Measurements from ENCODE around the gene NELFE. TPM values are rescaled to one million over a fixed set of nuclear protein-coding genes. Genes with fewer than 3 reads are reported as not detected.
"Not testable (repeated sequence)": the region's sequence is repeated elsewhere in the genome, so short reads cannot be mapped to it uniquely, and the experiment has no call there.

The NELFE gene
- total RNA-seq, 1 experiment from 2014 or later, result 73.8 TPM

GRCh38 chr6:31915351-31915750, 43.4 kb downstream of the NELFE start (continued):
- TF ChIP-seq MLX (CRISPR knock-in tag; IDR thresholded peaks at IDR 0.05) (no peak), CDX4 (CRISPR knock-in tag; IDR thresholded peaks at IDR 0.05; ENCODE audit: borderline replicate concordance) (no peak), USF1 (CRISPR knock-in tag; IDR thresholded peaks at IDR 0.05) (no peak)

- ATAC-seq (no peak), DNase-seq (ENCODE audit: low spot score) (no peak)
- Mint-ChIP-seq H3K36me3 (no peaks in the 10 kb centered on the region), H3K4me1 (no peaks in the 10 kb centered on the region), H3K27ac (no peak overlapping the region), H3K4me3 (no peak overlapping the region), H3K27me3 (ENCODE audit: low read depth) (no peaks in the 10 kb centered on the region; the same call in none of the 2 replicates), H3K9me3 (peaks cover 5% of the 10 kb centered on the region; the same call in 1 of the 2 replicates)
- TF ChIP-seq CDX4 (CRISPR knock-in tag; IDR thresholded peaks at IDR 0.05; ENCODE audit: borderline replicate concordance), result no peak
- TF ChIP-seq TCF7 (CRISPR knock-in tag; IDR thresholded peaks at IDR 0.05; ENCODE audit: low read depth), result no peak
- TF ChIP-seq E2F5 (CRISPR knock-in tag; IDR thresholded peaks at IDR 0.05), result no peak
- no peak for TF ChIP-seq GTF2I (CRISPR knock-in tag; conservative IDR thresholded peaks at IDR 0.05)
- TF ChIP-seq ZNF317 (CRISPR knock-in tag; IDR thresholded peaks at IDR 0.05; ENCODE audit: borderline replicate concordance, low read depth), result no peak
- TF ChIP-seq NFATC4 (CRISPR knock-in tag; IDR thresholded peaks at IDR 0.05), result no peak
- no peak for TF ChIP-seq ZNF671 (CRISPR knock-in tag; IDR thresholded peaks at IDR 0.05)
- TF ChIP-seq IRF2 (CRISPR knock-in tag; IDR thresholded peaks at IDR 0.05; ENCODE audit: borderline replicate concordance, low read depth), result no peak
- TF ChIP-seq FOXK1 (CRISPR knock-in tag; IDR thresholded peaks at IDR 0.05), result no peak
- TF ChIP-seq IRF1 (CRISPR knock-in tag; IDR thresholded peaks at IDR 0.05), result no peak
- no peak for TF ChIP-seq ATF1 (CRISPR knock-in tag; IDR thresholded peaks at IDR 0.05)
- CTCF ChIA-PET, result interaction anchor here (0.7 kb wide), 1 partner anchor 40 kb away, joined by 4 read pairs; no protein-coding TSS in a partner anchor
- POLR2A ChIA-PET, result no interaction called here
Measured at GRCh38 chr6:31911826-31912585, 46.8 kb downstream of the NELFE start.

- H3K36me3 Mint-ChIP-seq; H3K27me3 Mint-ChIP-seq (ENCODE audit: low read depth); H3K9me3 Mint-ChIP-seq; H3K4me1 Mint-ChIP-seq; DNase-seq (ENCODE audit: low spot score); H3K27ac Mint-ChIP-seq; H3K4me3 Mint-ChIP-seq; ATAC-seq; POLR2A ChIA-PET: not testable (repeated sequence)
- CTCF ChIA-PET, result interaction anchor here (0.6 to 1.7 kb wide), 3 partner anchors 14 to 44 kb away, joined by 3 to 4 read pairs (median 3); partner anchors contain the start of gene CFB
Measured at GRCh38 chr6:31909298-31909697, 49.5 kb downstream of the NELFE start.

- ChIA-PET CTCF (interaction anchor here (1.0 to 1.7 kb wide), 2 partner anchors 15 to 37 kb away, joined by 3 to 4 read pairs; partner anchors contain the start of gene CFB), POLR2A (no interaction called here)
- Mint-ChIP-seq H3K9me3 (no peaks in the 10 kb centered on the region), H3K4me1 (peaks cover 7% of the 10 kb centered on the region), H3K4me3 (no peak overlapping the region), H3K27me3 (ENCODE audit: low read depth) (peaks cover 5% of the 10 kb centered on the region), H3K36me3 (no peaks in the 10 kb centered on the region), H3K27ac (no peak overlapping the region)
- no peak for DNase-seq (ENCODE audit: low spot score)
- no peak for ATAC-seq
- TF ChIP-seq MAX (CRISPR knock-in tag; IDR thresholded peaks at IDR 0.05) (no peak), NFYB (CRISPR knock-in tag; conservative IDR thresholded peaks at IDR 0.05; ENCODE audit: low read depth) (no peak), ZNF317 (CRISPR knock-in tag; IDR thresholded peaks at IDR 0.05; ENCODE audit: borderline replicate concordance, low read depth) (no peak), KAT7 (CRISPR knock-in tag; IDR thresholded peaks at IDR 0.05; ENCODE audit: borderline replicate concordance) (no peak), E2F4 (CRISPR knock-in tag; IDR thresholded peaks at IDR 0.05; ENCODE audit: borderline replicate concordance, low read depth) (no peak), HMGA2 (CRISPR knock-in tag; IDR thresholded peaks at IDR 0.05) (no peak), CREM (CRISPR knock-in tag; IDR thresholded peaks at IDR 0.05) (no peak), ZNF281 (CRISPR knock-in tag; IDR thresholded peaks at IDR 0.05) (no peak)
Measured at GRCh38 chr6:31908791-31909190, 50.0 kb downstream of the NELFE start.
